ENCODE results near the gene PGC. TPM values are rescaled to one million over a fixed set of nuclear protein-coding genes. Genes with fewer than 3 reads are reported as not detected.

The PGC gene
- not detected for total RNA-seq

DNA sequence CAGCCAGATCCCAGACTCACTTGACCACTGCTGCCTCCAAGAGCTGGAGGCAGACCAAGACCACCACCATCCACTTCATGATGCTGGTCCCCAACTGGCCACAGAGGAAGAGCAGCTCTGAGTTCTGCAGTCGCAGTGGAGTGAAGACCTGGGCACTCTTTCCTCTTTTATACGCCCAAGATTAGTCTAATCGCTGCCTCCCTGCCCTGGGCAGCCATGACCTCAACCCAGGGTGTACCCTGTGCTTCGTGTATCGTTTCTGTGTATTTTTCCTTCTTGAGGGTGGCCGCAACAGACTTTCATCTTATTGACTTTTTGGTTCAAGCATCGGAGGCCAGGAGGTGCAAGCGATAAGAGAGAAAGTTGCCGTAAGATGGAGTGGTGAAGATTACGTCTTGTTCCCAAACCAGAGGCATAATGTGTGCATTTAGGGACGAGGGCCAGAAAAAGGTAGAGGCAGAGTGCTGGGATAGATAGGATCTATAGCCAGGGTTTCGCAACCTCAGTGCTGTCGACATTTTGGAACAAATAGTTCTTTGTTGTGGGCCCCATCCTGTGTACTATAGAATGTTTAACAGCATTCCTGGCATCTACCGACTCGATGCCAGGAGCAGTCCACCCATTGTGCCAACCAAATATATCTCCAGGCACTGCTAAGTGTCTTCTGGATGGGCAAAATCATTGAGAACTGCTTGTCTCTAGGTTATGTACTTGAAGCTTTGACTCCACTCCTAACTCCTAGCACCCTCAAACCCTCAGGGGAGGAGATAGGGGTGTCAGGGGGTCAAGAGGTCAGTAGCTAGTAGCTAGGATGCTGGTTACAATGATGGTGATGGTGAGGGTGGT lies at the start of gene PGC:
PGC (minus strand) TSS at position 142 of the 846 bp plus-strand sequence; CDS start at position 79, 63 bp downstream.
- DNase-seq (ENCODE audit: low spot score) = no peak
- no peaks in the 10 kb centered on the region for H3K36me3 ChIP-seq
- no peaks in the 10 kb centered on the region for H3K9me3 ChIP-seq
- TF ChIP-seq, protein P1, sequence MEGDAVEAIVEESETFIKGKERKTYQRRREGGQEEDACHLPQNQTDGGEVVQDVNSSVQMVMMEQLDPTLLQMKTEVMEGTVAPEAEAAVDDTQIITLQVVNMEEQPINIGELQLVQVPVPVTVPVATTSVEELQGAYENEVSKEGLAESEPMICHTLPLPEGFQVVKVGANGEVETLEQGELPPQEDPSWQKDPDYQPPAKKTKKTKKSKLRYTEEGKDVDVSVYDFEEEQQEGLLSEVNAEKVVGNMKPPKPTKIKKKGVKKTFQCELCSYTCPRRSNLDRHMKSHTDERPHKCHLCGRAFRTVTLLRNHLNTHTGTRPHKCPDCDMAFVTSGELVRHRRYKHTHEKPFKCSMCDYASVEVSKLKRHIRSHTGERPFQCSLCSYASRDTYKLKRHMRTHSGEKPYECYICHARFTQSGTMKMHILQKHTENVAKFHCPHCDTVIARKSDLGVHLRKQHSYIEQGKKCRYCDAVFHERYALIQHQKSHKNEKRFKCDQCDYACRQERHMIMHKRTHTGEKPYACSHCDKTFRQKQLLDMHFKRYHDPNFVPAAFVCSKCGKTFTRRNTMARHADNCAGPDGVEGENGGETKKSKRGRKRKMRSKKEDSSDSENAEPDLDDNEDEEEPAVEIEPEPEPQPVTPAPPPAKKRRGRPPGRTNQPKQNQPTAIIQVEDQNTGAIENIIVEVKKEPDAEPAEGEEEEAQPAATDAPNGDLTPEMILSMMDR (IDR thresholded peaks at IDR 0.05) = no peak
- H3K27me3 ChIP-seq = no peaks in the 10 kb centered on the region
- no peak within 1 kb of the TSS for H3K27ac ChIP-seq
- H3K4me3 ChIP-seq = no peak within 1 kb of the TSS
- H3K4me1 ChIP-seq = no peaks in the 10 kb centered on the region

DNA sequence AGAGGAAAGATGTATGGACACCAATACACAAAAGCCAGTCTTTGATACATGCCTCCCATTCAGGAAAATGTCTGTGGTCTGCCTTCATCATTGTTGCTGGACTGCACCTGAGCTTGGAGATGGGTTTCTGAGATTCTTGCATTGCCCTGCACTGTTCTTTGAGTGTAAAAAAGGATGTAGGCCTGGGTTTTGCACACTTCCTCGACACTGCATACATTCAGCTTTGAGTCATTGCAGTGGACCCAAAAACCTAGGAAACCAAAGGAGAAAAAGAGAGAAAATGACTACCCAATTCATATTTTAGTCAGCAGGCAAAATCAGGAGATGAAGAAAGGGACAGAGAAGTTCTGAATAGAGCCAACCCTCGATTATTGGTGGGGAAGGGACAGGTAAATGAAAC lies 49.3 kb upstream of the PGC start:
- no peak overlapping the region for H3K27ac ChIP-seq
- no peak for DNase-seq (ENCODE audit: low spot score)
- H3K36me3 ChIP-seq = peaks cover 23% of the 10 kb centered on the region
- peaks cover 0 to 14% of the 10 kb centered on the region in 2 donors for H3K4me1 ChIP-seq
- no peak overlapping the region for H3K4me3 ChIP-seq
- TF ChIP-seq, protein P1 (IDR thresholded peaks at IDR 0.05) = no peak
- no peaks in the 10 kb centered on the region for H3K27me3 ChIP-seq
- no peaks in the 10 kb centered on the region for H3K9me3 ChIP-seq

DNA sequence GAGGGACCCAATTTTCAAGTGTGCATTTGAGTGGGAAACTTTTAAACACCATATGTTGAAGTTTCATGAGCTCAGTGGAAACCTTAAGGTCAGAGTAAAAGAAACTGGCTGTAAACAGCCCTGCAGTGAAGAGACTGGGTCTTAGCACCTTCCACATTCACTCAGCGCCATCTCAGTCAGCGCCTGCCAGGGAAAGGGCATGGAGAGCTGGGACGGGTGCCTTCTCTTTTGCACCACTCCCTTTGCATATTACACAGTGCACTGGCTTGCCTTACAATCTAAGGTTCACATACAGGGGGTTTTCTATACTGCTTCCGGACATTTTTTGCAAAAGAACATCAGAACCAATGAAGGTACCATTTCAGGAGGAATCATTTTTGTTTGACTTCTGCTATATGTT lies 44.8 kb upstream of the PGC start:
- Histone ChIP-seq H3K36me3 (peaks cover 34% of the 10 kb centered on the region), H3K9me3 (no peaks in the 10 kb centered on the region), H3K4me1 (peaks cover 0 to 30% of the 10 kb centered on the region in 2 donors), H3K27me3 (no peaks in the 10 kb centered on the region), H3K27ac (peak overlapping the region; percentile 55 to 71), H3K4me3 (no peak overlapping the region)
- TF ChIP-seq, protein P1 (IDR thresholded peaks at IDR 0.05) = no peak
- DNase-seq (ENCODE audit: low spot score) = no peak

DNA sequence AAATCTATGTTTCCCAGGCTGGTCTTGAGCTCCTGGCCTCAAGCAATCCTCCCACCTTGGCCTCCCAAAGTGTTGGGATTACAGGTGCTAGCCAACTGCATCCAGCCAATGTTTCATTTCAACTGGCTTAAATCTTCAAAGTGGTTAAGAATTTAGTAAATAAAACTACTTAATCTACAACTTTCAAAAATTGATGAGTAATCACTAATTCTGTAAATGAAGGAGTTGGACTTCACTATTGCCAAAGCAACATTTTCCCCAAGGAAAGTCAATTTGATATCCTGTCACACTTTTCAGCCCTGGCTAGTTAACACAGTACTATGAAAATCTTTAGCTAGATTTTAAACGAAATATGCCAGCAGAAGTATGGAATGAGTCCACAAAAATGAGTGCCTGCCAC lies 44.1 kb upstream of the PGC start:
- H3K36me3 ChIP-seq = peaks cover 34% of the 10 kb centered on the region
- H3K27ac ChIP-seq = no peak overlapping the region
- no peaks in the 10 kb centered on the region for H3K27me3 ChIP-seq
- DNase-seq (ENCODE audit: low spot score) = no peak
- H3K4me1 ChIP-seq = peaks cover 0 to 31% of the 10 kb centered on the region in 2 donors
- H3K4me3 ChIP-seq = no peak overlapping the region
- H3K9me3 ChIP-seq = no peaks in the 10 kb centered on the region
- TF ChIP-seq, protein P1 (IDR thresholded peaks at IDR 0.05) = no peak

DNA sequence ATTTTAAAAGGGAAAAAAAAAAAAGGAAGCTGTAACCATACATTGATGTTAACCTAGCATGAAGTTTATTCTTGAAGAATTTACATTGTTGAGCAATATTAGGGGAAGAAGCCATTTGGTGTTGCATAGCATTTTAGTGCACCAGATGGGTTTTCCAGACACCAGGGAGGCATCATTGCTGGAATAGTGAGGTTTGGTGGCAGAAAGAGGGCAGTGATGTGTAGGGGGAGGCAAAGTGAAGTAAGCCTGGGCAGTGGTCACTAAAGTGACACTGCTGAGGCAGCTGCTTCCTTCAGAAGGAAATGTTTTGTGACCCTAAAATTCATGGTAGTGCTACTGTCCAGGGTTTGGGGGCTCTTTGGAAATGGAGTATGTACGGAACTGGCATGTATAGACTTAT lies 42.8 kb upstream of the PGC start:
- Histone ChIP-seq H3K36me3 (peaks cover 34% of the 10 kb centered on the region), H3K27me3 (no peaks in the 10 kb centered on the region)

More for the DNA sequence above, 42.8 kb upstream of the PGC start:
- DNase-seq (ENCODE audit: low spot score) = no peak
- Histone ChIP-seq H3K27ac (no peak overlapping the region), H3K9me3 (no peaks in the 10 kb centered on the region), H3K4me1 (peaks cover 0 to 43% of the 10 kb centered on the region in 2 donors), H3K4me3 (no peak overlapping the region)
- TF ChIP-seq, protein P1 (IDR thresholded peaks at IDR 0.05) = no peak
